ENCODE results near the gene CFAP74.
A peak's percentile ranks its signal among the peaks of the same experiment; 100 is the strongest.

Gene CFAP74

GRCh38 chr1:1968767-1969504, 34.6 kb downstream of the CFAP74 start:
- Histone ChIP-seq H3K36me3 (ENCODE audit: insufficient read depth, low read length) (no peaks in the 10 kb centered on the region), H3K9ac (ENCODE audit: low read depth, low read length) (no peak overlapping the region), H3K9me3 (ENCODE audit: control insufficient read depth, insufficient read depth, low read length) (no peaks in the 10 kb centered on the region), H3K4me1 (ENCODE audit: insufficient read depth, low read length) (no peaks in the 10 kb centered on the region; the same call in 1 of the 2 replicates)

- Histone ChIP-seq H3K36me3 (ENCODE audit: insufficient read depth, low read length) (no peaks in the 10 kb centered on the region), H3K9me3 (ENCODE audit: control insufficient read depth, insufficient read depth, low read length) (no peaks in the 10 kb centered on the region), H3K9ac (ENCODE audit: low read depth, low read length) (no peak overlapping the region), H3K4me1 (ENCODE audit: insufficient read depth, low read length) (no peaks in the 10 kb centered on the region)
Measured at GRCh38 chr1:1967879-1968278, 35.7 kb downstream of the CFAP74 start.

GRCh38 chr1:1967151-1967550, 36.4 kb downstream of the CFAP74 start:
- no peaks in the 10 kb centered on the region for H3K36me3 ChIP-seq (ENCODE audit: insufficient read depth, low read length)
- H3K9ac ChIP-seq (ENCODE audit: low read depth, low read length), result no peak overlapping the region
- H3K4me1 ChIP-seq (ENCODE audit: insufficient read depth, low read length), result no peaks in the 10 kb centered on the region
- no peaks in the 10 kb centered on the region; the same call in 1 of the 2 replicates for H3K9me3 ChIP-seq (ENCODE audit: control insufficient read depth, insufficient read depth, low read length)

GRCh38 chr1:1966071-1966740, 37.4 kb downstream of the CFAP74 start:
- no peak overlapping the region for H3K9ac ChIP-seq (ENCODE audit: low read depth, low read length)
- H3K36me3 ChIP-seq (ENCODE audit: insufficient read depth, low read length), result no peaks in the 10 kb centered on the region
- no peaks in the 10 kb centered on the region for H3K4me1 ChIP-seq (ENCODE audit: insufficient read depth, low read length)
- no peaks in the 10 kb centered on the region; the same call in 1 of the 2 replicates for H3K9me3 ChIP-seq (ENCODE audit: control insufficient read depth, insufficient read depth, low read length)

GRCh38 chr1:1965546-1965945, 38.0 kb downstream of the CFAP74 start:
- H3K9ac ChIP-seq (ENCODE audit: low read depth, low read length), result no peak overlapping the region
- H3K9me3 ChIP-seq (ENCODE audit: control insufficient read depth, insufficient read depth, low read length), result no peaks in the 10 kb centered on the region; the same call in 1 of the 2 replicates
- H3K4me1 ChIP-seq (ENCODE audit: insufficient read depth, low read length), result peaks cover 5% of the 10 kb centered on the region; the same call in 1 of the 2 replicates

GRCh38 chr1:1964811-1965210, 38.8 kb downstream of the CFAP74 start:
- peaks cover 10% of the 10 kb centered on the region; the same call in 1 of the 2 replicates for H3K4me1 ChIP-seq (ENCODE audit: insufficient read depth, low read length)
- H3K9ac ChIP-seq (ENCODE audit: low read depth, low read length), result no peak overlapping the region
- H3K36me3 ChIP-seq (ENCODE audit: insufficient read depth, low read length), result no peaks in the 10 kb centered on the region
- no peaks in the 10 kb centered on the region; the same call in 1 of the 2 replicates for H3K9me3 ChIP-seq (ENCODE audit: control insufficient read depth, insufficient read depth, low read length)

More at GRCh38 chr1:1965546-1965945, 38.0 kb downstream of the CFAP74 start:
- H3K36me3 ChIP-seq (ENCODE audit: insufficient read depth, low read length), result no peaks in the 10 kb centered on the region

- Histone ChIP-seq H3K9ac (ENCODE audit: low read depth, low read length) (no peak overlapping the region), H3K9me3 (ENCODE audit: control insufficient read depth, insufficient read depth, low read length) (no peaks in the 10 kb centered on the region; the same call in 1 of the 2 replicates), H3K36me3 (ENCODE audit: insufficient read depth, low read length) (no peaks in the 10 kb centered on the region), H3K4me1 (ENCODE audit: insufficient read depth, low read length) (peaks cover 10% of the 10 kb centered on the region; the same call in 1 of the 2 replicates)
Measured at GRCh38 chr1:1963570-1963969, 40.0 kb downstream of the CFAP74 start.

GRCh38 chr1:1962752-1963151, 40.8 kb downstream of the CFAP74 start:
- Histone ChIP-seq H3K36me3 (ENCODE audit: insufficient read depth, low read length) (no peaks in the 10 kb centered on the region), H3K9me3 (ENCODE audit: control insufficient read depth, insufficient read depth, low read length) (no peaks in the 10 kb centered on the region; the same call in 1 of the 2 replicates), H3K9ac (ENCODE audit: low read depth, low read length) (no peak overlapping the region), H3K4me1 (ENCODE audit: insufficient read depth, low read length) (peaks cover 10% of the 10 kb centered on the region; the same call in 1 of the 2 replicates)

GRCh38 chr1:1960480-1961196, 42.9 kb downstream of the CFAP74 start:
- no peaks in the 10 kb centered on the region; the same call in 1 of the 2 replicates for H3K9me3 ChIP-seq (ENCODE audit: control insufficient read depth, insufficient read depth, low read length)
- H3K36me3 ChIP-seq (ENCODE audit: insufficient read depth, low read length), result no peaks in the 10 kb centered on the region
- peaks cover 10% of the 10 kb centered on the region; the same call in 1 of the 2 replicates for H3K4me1 ChIP-seq (ENCODE audit: insufficient read depth, low read length)
- H3K9ac ChIP-seq (ENCODE audit: low read depth, low read length), result no peak overlapping the region; the same call in 1 of the 2 replicates

- peak overlapping the region; percentile 27; the same call in 1 of the 2 replicates for H3K9ac ChIP-seq (ENCODE audit: low read depth, low read length)
- H3K9me3 ChIP-seq (ENCODE audit: control insufficient read depth, insufficient read depth, low read length), result no peaks in the 10 kb centered on the region; the same call in 1 of the 2 replicates
- peaks cover 10% of the 10 kb centered on the region; the same call in 1 of the 2 replicates for H3K4me1 ChIP-seq (ENCODE audit: insufficient read depth, low read length)
- H3K36me3 ChIP-seq (ENCODE audit: insufficient read depth, low read length), result no peaks in the 10 kb centered on the region
Measured at GRCh38 chr1:1959840-1960479, 43.6 kb downstream of the CFAP74 start.

GRCh38 chr1:1959459-1959839, 44.1 kb downstream of the CFAP74 start:
- Histone ChIP-seq H3K9ac (ENCODE audit: low read depth, low read length) (peak overlapping the region; percentile 27; the same call in 1 of the 2 replicates), H3K4me1 (ENCODE audit: insufficient read depth, low read length) (peaks cover 10% of the 10 kb centered on the region; the same call in 1 of the 2 replicates), H3K36me3 (ENCODE audit: insufficient read depth, low read length) (no peaks in the 10 kb centered on the region), H3K9me3 (ENCODE audit: control insufficient read depth, insufficient read depth, low read length) (no peaks in the 10 kb centered on the region; the same call in 1 of the 2 replicates)

- Histone ChIP-seq H3K4me1 (ENCODE audit: insufficient read depth, low read length) (peaks cover 10% of the 10 kb centered on the region; the same call in 1 of the 2 replicates), H3K9me3 (ENCODE audit: control insufficient read depth, insufficient read depth, low read length) (no peaks in the 10 kb centered on the region; the same call in 1 of the 2 replicates), H3K36me3 (ENCODE audit: insufficient read depth, low read length) (no peaks in the 10 kb centered on the region), H3K9ac (ENCODE audit: low read depth, low read length) (no peak overlapping the region; the same call in 1 of the 2 replicates)
Measured at GRCh38 chr1:1958071-1958541, 45.5 kb downstream of the CFAP74 start.

- Histone ChIP-seq H3K9ac (ENCODE audit: low read depth, low read length) (no peak overlapping the region), H3K9me3 (ENCODE audit: control insufficient read depth, insufficient read depth, low read length) (no peaks in the 10 kb centered on the region), H3K4me1 (ENCODE audit: insufficient read depth, low read length) (peaks cover 10% of the 10 kb centered on the region; the same call in 1 of the 2 replicates), H3K36me3 (ENCODE audit: insufficient read depth, low read length) (no peaks in the 10 kb centered on the region)
Measured at GRCh38 chr1:1957533-1957961, 46.0 kb downstream of the CFAP74 start.

Measured in ES-I3 (cell line).